Brain microvascular endothelial cell (primary cell): ENCODE data around the gene XG.
A peak's percentile ranks its signal among the peaks of the same experiment; 100 is the strongest.
"Not testable (repeated sequence)": the region's sequence is repeated elsewhere in the genome, so short reads cannot be mapped to it uniquely, and the experiment has no call there.

ENCODE experiments used
- DNase-seq: peaks from one replicate; pipeline ENCODE4 v3.0.0-alpha.2; 2020
- H3K27ac ChIP-seq: fragments of 250-450 bp; sonication (Bioruptor Pico); 2 replicates; pipeline ENCODE4 v1.5.1; 2020; ENCODE audit warnings: mild to moderate bottlenecking, moderate library complexity
- H3K27me3 ChIP-seq: fragments of 250-450 bp; sonication (Bioruptor Pico); replicated peaks from 2 replicates; pipeline ENCODE4 v1.5.1; 2020; ENCODE audit warnings: mild to moderate bottlenecking
- H3K36me3 ChIP-seq: fragments of 250-450 bp; sonication (Bioruptor Pico); replicated peaks from 2 replicates; pipeline ENCODE4 v1.5.1; 2020; ENCODE audit warnings: mild to moderate bottlenecking
- H3K4me3 ChIP-seq: 2 replicates; pipeline ENCODE4 v1.5.1; 2011; ENCODE audit warnings: low read depth, mild to moderate bottlenecking, control low read depth, low read length, moderate library complexity
- CTCF ChIP-seq: IDR thresholded peaks from 2 replicates; pipeline ENCODE4 v1.5.1; 2011; ENCODE audit warnings: low read depth, mild to moderate bottlenecking, moderate library complexity, low read length, control low read depth, inconsistent platforms; ENCODE audit errors: missing control alignments
- in situ Hi-C: cut with HindIII; loops from 2 replicates; pipeline ENCODE4 v1.10.0; 2017; ENCODE audit warnings: low sequenced_read_pairs, low pct_ligation_motif_present

XG gene

GRCh38 chrX:2748171-2748814 is 3.5 kb upstream of the XG start:
- H3K27ac ChIP-seq: no peak overlapping the region
- in situ Hi-C loops: no loop called here
- H3K4me3 ChIP-seq: no peak overlapping the region
- TF ChIP-seq CTCF: no peak
- H3K27me3 ChIP-seq: no peaks in the 10 kb centered on the region
- no peak for DNase-seq
- no peaks in the 10 kb centered on the region for H3K36me3 ChIP-seq

- in situ Hi-C loops: no loop called here
- TF ChIP-seq CTCF: no peak
- Histone ChIP-seq H3K4me3 (no peak overlapping the region), H3K27ac (no peak overlapping the region), H3K36me3 (no peaks in the 10 kb centered on the region), H3K27me3 (no peaks in the 10 kb centered on the region)
- no peak for DNase-seq
Measured at GRCh38 chrX:2748815-2749188, 3.0 kb upstream of the XG start.

- no peak for TF ChIP-seq CTCF
- no peak overlapping the region for H3K27ac ChIP-seq
- H3K36me3 ChIP-seq: no peaks in the 10 kb centered on the region
- in situ Hi-C loops: no loop called here
- no peaks in the 10 kb centered on the region for H3K27me3 ChIP-seq
- no peak for DNase-seq
- H3K4me3 ChIP-seq: no peak overlapping the region
Measured at GRCh38 chrX:2751291-2751690, 549 bp upstream of the XG start.

DNA sequence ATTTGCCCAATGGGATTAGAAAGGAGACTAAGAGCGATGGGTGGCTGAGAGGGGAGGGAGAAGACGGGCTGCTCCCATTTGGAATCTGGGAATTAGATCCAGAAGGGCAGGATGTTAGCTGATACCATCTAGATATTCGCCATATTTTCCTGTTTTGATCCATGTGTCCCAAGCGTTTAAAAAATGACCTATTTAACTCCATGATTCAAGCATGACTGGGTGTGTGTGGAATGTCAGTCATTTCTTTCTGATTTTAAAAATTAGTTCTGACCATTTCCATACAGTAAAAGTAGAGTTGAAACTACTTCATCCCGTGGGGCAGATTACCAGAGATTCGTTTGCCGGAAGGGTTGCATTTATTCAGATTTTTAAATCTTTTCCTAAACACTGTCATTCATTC is 601 bp downstream of the XG start:
- H3K36me3 ChIP-seq, H3K27ac ChIP-seq, H3K4me3 ChIP-seq, H3K27me3 ChIP-seq, in situ Hi-C loops: not testable (repeated sequence)
- peak; percentile 24 for DNase-seq

GRCh38 chrX:2755163-2755715 is 3.4 kb downstream of the XG start:
- H3K27me3 ChIP-seq, in situ Hi-C loops, DNase-seq, H3K4me3 ChIP-seq, H3K36me3 ChIP-seq, H3K27ac ChIP-seq: not testable (repeated sequence)

- in situ Hi-C loops: no loop called here
- no peak overlapping the region for H3K27ac ChIP-seq
- H3K27me3 ChIP-seq: no peaks in the 10 kb centered on the region
- H3K36me3 ChIP-seq: no peaks in the 10 kb centered on the region
- DNase-seq: no peak
- H3K4me3 ChIP-seq: no peak overlapping the region
- no peak for TF ChIP-seq CTCF
Measured at GRCh38 chrX:2756548-2756947, 4.7 kb downstream of the XG start.

DNA sequence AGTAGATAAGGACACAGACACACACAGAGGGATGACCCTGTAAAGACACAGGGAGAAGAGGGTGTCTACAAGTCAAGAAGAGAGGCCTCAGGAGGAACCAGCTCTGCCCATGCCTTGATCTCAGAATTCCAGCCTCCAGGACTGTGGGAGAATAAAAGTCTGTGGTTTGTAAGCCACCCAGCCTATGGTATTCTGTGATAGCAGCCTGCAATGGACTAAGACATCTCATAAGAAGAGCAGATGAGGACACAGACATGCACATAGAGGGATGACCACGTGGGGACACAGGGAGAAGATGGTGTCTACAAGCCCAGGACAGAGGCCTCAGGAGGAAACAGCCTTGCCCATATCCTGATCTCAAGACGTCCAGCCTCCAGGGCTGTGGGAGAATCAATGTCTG is 9.4 kb downstream of the XG start:
- TF ChIP-seq CTCF: no peak
- Histone ChIP-seq H3K36me3 (no peaks in the 10 kb centered on the region), H3K27ac (no peak overlapping the region), H3K4me3 (no peak overlapping the region), H3K27me3 (no peaks in the 10 kb centered on the region)
- in situ Hi-C loops: no loop called here
- DNase-seq: no peak

GRCh38 chrX:2762671-2763070 is 10.8 kb downstream of the XG start:
- H3K36me3 ChIP-seq, in situ Hi-C loops, H3K4me3 ChIP-seq, H3K27ac ChIP-seq, H3K27me3 ChIP-seq, DNase-seq: not testable (repeated sequence)

GRCh38 chrX:2764766-2765548 is 13.1 kb downstream of the XG start:
- in situ Hi-C loops, H3K27me3 ChIP-seq, H3K4me3 ChIP-seq, DNase-seq, H3K27ac ChIP-seq, H3K36me3 ChIP-seq: not testable (repeated sequence)
